ENCODE data around the gene IP6K3.

IP6K3 gene

GRCh38 chr6:33746651-33747100 is at the start of gene IP6K3:
TSS of gene IP6K3 (minus strand) at chr6:33746905. CDS start at chr6:33735476, 11,429 bp downstream.
- no peak for DNase-seq (ENCODE audit: low read depth)

- DNase-seq (ENCODE audit: low read depth) = no peak
Measured at GRCh38 chr6:33794910-33795623, 48.4 kb upstream of the IP6K3 start.

- DNase-seq (ENCODE audit: low read depth) = no peak
Measured at GRCh38 chr6:33792981-33793380, 46.3 kb upstream of the IP6K3 start.

GRCh38 chr6:33791620-33792019 is 44.9 kb upstream of the IP6K3 start:
- DNase-seq (ENCODE audit: low read depth) = no peak

GRCh38 chr6:33790910-33791309 is 44.2 kb upstream of the IP6K3 start:
- DNase-seq (ENCODE audit: low read depth) = no peak

- no peak for DNase-seq (ENCODE audit: low read depth)
Measured at GRCh38 chr6:33790379-33790778, 43.7 kb upstream of the IP6K3 start.

GRCh38 chr6:33789550-33789895 is 42.8 kb upstream of the IP6K3 start:
- DNase-seq (ENCODE audit: low read depth) = no peak

- DNase-seq (ENCODE audit: low read depth) = peak; percentile 96
Measured at GRCh38 chr6:33788694-33789549, 42.2 kb upstream of the IP6K3 start, which contains the start of gene LEMD2. TSS of gene LEMD2 (minus strand) at chr6:33789130. CDS start at chr6:33789116, 14 bp downstream.

- peak; percentile 83 for DNase-seq (ENCODE audit: low read depth)
Measured at GRCh38 chr6:33787954-33788693, 41.4 kb upstream of the IP6K3 start.

- peak; percentile 46 for DNase-seq (ENCODE audit: low read depth)
Measured at GRCh38 chr6:33787346-33787953, 40.7 kb upstream of the IP6K3 start.

GRCh38 chr6:33786736-33787135 is 40.0 kb upstream of the IP6K3 start:
- no peak for DNase-seq (ENCODE audit: low read depth)

- DNase-seq (ENCODE audit: low read depth) = peak; percentile 40
Measured at GRCh38 chr6:33785778-33786177, 39.1 kb upstream of the IP6K3 start.

- no peak for DNase-seq (ENCODE audit: low read depth)
Measured at GRCh38 chr6:33784787-33785186, 38.1 kb upstream of the IP6K3 start.

GRCh38 chr6:33783781-33784520 is 37.2 kb upstream of the IP6K3 start:
- peak; percentile 17 for DNase-seq (ENCODE audit: low read depth)

- DNase-seq (ENCODE audit: low read depth) = no peak
Measured at GRCh38 chr6:33782561-33782960, 35.9 kb upstream of the IP6K3 start.

- DNase-seq (ENCODE audit: low read depth) = peak; percentile 59
Measured at GRCh38 chr6:33781131-33781975, 34.6 kb upstream of the IP6K3 start.

GRCh38 chr6:33779895-33780294 is 33.2 kb upstream of the IP6K3 start:
- DNase-seq (ENCODE audit: low read depth) = no peak

- no peak for DNase-seq (ENCODE audit: low read depth)
Measured at GRCh38 chr6:33779290-33779689, 32.6 kb upstream of the IP6K3 start.

GRCh38 chr6:33778444-33779121 is 31.9 kb upstream of the IP6K3 start:
- no peak for DNase-seq (ENCODE audit: low read depth)
